ENCODE results near the gene EIF6. TPM values are rescaled to one million over a fixed set of nuclear protein-coding genes. Genes with fewer than 3 reads are reported as not detected.

EIF6 gene
- total RNA-seq, 2 donors from 2014 or later: 23.3 to 35.6 TPM

DNA sequence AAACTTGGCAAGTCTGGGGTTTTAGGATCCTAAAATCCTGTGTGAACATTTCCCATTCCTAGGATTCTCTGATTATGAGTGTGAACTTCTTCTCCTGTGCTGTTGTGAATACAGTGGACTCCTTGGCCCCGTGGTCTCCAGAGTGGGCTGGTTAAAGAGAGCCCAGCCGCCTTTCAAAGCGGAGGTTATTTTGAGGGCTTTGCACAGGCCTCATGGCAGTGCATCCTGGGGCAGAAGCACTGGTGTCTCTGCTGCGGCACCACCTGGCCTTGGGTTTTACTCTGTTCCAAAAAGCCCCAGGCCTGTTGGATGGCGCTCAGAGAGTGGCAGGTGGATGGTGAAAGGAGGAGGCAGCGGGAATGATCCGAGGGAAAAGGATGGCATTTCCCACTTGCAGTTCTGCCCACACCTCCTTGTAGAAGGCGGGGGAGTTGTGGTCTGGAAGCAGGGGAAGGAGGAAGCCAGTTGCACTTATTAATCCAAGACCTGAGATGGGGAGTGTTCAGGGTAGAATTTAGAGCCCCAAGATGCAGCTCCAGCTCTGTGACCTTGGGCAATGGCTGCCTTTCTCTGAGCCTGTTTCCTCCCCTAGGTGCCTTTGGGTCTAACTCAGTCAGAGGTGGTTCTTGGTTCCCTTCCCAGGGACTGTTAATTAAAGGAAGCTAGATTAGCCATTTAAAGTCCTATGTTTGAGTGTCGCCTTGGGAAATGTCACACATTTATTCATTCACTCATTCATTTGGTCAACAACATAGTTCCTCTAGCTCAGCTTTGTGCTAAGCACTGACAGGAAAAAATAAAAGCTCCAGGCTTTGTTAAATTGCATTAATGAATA, 35.7 kb downstream of the EIF6 start:
- intact Hi-C loops (cut with DNase I): no loop called here
- ATAC-seq (no peak), DNase-seq (no peak)
- TF ChIP-seq, protein P1, sequence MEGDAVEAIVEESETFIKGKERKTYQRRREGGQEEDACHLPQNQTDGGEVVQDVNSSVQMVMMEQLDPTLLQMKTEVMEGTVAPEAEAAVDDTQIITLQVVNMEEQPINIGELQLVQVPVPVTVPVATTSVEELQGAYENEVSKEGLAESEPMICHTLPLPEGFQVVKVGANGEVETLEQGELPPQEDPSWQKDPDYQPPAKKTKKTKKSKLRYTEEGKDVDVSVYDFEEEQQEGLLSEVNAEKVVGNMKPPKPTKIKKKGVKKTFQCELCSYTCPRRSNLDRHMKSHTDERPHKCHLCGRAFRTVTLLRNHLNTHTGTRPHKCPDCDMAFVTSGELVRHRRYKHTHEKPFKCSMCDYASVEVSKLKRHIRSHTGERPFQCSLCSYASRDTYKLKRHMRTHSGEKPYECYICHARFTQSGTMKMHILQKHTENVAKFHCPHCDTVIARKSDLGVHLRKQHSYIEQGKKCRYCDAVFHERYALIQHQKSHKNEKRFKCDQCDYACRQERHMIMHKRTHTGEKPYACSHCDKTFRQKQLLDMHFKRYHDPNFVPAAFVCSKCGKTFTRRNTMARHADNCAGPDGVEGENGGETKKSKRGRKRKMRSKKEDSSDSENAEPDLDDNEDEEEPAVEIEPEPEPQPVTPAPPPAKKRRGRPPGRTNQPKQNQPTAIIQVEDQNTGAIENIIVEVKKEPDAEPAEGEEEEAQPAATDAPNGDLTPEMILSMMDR (IDR thresholded peaks at IDR 0.05): no peak
- TF ChIP-seq POLR2A (IDR thresholded peaks at IDR 0.05): no peak
- Histone ChIP-seq H3K4me3 (no peak overlapping the region), H3K27me3 (no peaks in the 10 kb centered on the region), H3K27ac (no peak overlapping the region), H3K9me3 (no peaks in the 10 kb centered on the region), H3K4me1 (no peaks in the 10 kb centered on the region), H3K36me3 (replicated peaks in 1 of 2; ENCODE audit: insufficient read depth in 1 of 2, low read depth in 2 of 2) (no peaks in the 10 kb centered on the region)
- 76 to 83% methylated on average over 5 to 9 of the region's 9 CpGs for WGBS, 2 donors

DNA sequence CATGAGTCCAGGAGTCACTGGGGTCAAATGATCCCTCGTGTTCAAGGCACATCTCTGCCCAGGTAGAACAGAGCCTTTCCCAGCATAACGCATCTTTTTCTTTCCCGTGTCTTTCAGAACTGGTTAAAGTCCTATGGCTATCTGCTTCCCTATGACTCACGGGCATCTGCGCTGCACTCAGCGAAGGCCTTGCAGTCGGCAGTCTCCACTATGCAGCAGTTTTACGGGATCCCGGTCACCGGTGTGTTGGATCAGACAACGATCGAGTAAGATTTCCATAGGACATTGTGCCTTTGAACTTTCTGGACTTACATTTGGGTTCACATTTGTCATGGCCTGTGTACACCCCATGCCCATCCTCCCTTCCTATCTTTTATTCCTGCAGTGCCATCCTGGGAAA, 37.8 kb downstream of the EIF6 start:
- DNase-seq: no peak
- no peak for ATAC-seq
- no peaks in the 10 kb centered on the region for H3K36me3 ChIP-seq (replicated peaks in 1 of 2; ENCODE audit: insufficient read depth in 1 of 2, low read depth in 2 of 2)
- H3K4me3 ChIP-seq: no peak overlapping the region
- H3K9me3 ChIP-seq: no peaks in the 10 kb centered on the region
- TF ChIP-seq, protein P1 (IDR thresholded peaks at IDR 0.05): no peak
- TF ChIP-seq POLR2A (IDR thresholded peaks at IDR 0.05): no peak
- H3K27ac ChIP-seq: no peak overlapping the region
- intact Hi-C loops (cut with DNase I): no loop called here
- H3K27me3 ChIP-seq: no peaks in the 10 kb centered on the region
- 93 to 95% methylated on average over 12 of the region's 12 CpGs for WGBS, 2 donors
- H3K4me1 ChIP-seq: no peaks in the 10 kb centered on the region

GRCh38 chr20:35243986-35244385, 40.6 kb downstream of the EIF6 start:
- no peak for ATAC-seq
- 57 to 61% methylated on average over 2 of the region's 2 CpGs for WGBS, 2 donors
- TF ChIP-seq, protein P1 (IDR thresholded peaks at IDR 0.05): no peak
- no peak for TF ChIP-seq POLR2A (IDR thresholded peaks at IDR 0.05)
- Histone ChIP-seq H3K36me3 (replicated peaks in 1 of 2; ENCODE audit: insufficient read depth in 1 of 2, low read depth in 2 of 2) (no peaks in the 10 kb centered on the region), H3K9me3 (no peaks in the 10 kb centered on the region), H3K27me3 (no peaks in the 10 kb centered on the region), H3K27ac (no peak overlapping the region), H3K4me1 (no peaks in the 10 kb centered on the region), H3K4me3 (no peak overlapping the region)
- DNase-seq: no peak
- intact Hi-C loops (cut with DNase I): no loop called here

GRCh38 chr20:35243317-35243716, 41.3 kb downstream of the EIF6 start:
- no peak overlapping the region for H3K4me3 ChIP-seq
- TF ChIP-seq, protein P1 (IDR thresholded peaks at IDR 0.05): no peak
- no peak for TF ChIP-seq POLR2A (IDR thresholded peaks at IDR 0.05)

GRCh38 chr20:35240811-35241293, 43.7 kb downstream of the EIF6 start:
- intact Hi-C loops (cut with DNase I): no loop called here
- no peaks in the 10 kb centered on the region for H3K36me3 ChIP-seq (replicated peaks in 1 of 2; ENCODE audit: insufficient read depth in 1 of 2, low read depth in 2 of 2)
- H3K27ac ChIP-seq: no peak overlapping the region
- no peak for TF ChIP-seq POLR2A (IDR thresholded peaks at IDR 0.05)
- TF ChIP-seq, protein P1 (IDR thresholded peaks at IDR 0.05): no peak
- DNase-seq: no peak
- 77 to 96% methylated on average over 2 of the region's 2 CpGs for WGBS, 2 donors
- no peaks in the 10 kb centered on the region for H3K9me3 ChIP-seq
- no peaks in the 10 kb centered on the region for H3K27me3 ChIP-seq
- H3K4me3 ChIP-seq: no peak overlapping the region
- ATAC-seq: no peak
- H3K4me1 ChIP-seq: no peaks in the 10 kb centered on the region

More at GRCh38 chr20:35243317-35243716, 41.3 kb downstream of the EIF6 start:
- ATAC-seq (no peak), DNase-seq (no peak)
- Histone ChIP-seq H3K27ac (no peak overlapping the region), H3K27me3 (no peaks in the 10 kb centered on the region), H3K9me3 (no peaks in the 10 kb centered on the region), H3K4me1 (no peaks in the 10 kb centered on the region), H3K36me3 (replicated peaks in 1 of 2; ENCODE audit: insufficient read depth in 1 of 2, low read depth in 2 of 2) (no peaks in the 10 kb centered on the region)
- intact Hi-C loops (cut with DNase I): no loop called here
- WGBS, 2 donors: 59 to 65% methylated on average over 2 of the region's 2 CpGs

Data from body of pancreas (tissue), 4 donors.